ENCODE measurements around the gene GNAI3.
"Not testable (repeated sequence)": the region's sequence is repeated elsewhere in the genome, so short reads cannot be mapped to it uniquely, and the experiment has no call there.

GNAI3 gene

GRCh38 chr1:109659997-109660690 is 111.7 kb downstream of the GNAI3 start:
- DNase-seq (ENCODE audit: low read depth, low spot score): peak; percentile 55

DNA sequence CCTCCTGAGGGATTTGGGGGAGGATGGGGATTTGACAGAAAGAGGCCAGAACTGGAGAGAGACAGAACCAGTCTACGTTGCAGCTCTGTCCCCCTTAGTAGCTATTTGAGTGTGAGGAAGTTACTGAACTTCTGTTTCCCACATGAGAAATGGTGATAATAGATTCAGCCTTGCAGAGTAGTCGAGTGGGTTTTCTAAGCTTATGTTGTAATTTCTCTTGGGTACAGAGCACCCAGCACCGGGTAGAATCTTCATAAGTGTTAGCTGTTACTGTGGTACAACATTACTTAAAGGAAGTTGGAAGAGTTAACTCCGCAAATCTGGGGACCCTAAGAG is 112.2 kb downstream of the GNAI3 start:
- not testable (repeated sequence) for DNase-seq (ENCODE audit: low read depth, low spot score)

GRCh38 chr1:109661391-109661790 is 113.0 kb downstream of the GNAI3 start:
- DNase-seq (ENCODE audit: low read depth, low spot score): no peak

- DNase-seq (ENCODE audit: low read depth, low spot score): no peak
Observed at GRCh38 chr1:109664671-109665070, 116.3 kb downstream of the GNAI3 start.

DNA sequence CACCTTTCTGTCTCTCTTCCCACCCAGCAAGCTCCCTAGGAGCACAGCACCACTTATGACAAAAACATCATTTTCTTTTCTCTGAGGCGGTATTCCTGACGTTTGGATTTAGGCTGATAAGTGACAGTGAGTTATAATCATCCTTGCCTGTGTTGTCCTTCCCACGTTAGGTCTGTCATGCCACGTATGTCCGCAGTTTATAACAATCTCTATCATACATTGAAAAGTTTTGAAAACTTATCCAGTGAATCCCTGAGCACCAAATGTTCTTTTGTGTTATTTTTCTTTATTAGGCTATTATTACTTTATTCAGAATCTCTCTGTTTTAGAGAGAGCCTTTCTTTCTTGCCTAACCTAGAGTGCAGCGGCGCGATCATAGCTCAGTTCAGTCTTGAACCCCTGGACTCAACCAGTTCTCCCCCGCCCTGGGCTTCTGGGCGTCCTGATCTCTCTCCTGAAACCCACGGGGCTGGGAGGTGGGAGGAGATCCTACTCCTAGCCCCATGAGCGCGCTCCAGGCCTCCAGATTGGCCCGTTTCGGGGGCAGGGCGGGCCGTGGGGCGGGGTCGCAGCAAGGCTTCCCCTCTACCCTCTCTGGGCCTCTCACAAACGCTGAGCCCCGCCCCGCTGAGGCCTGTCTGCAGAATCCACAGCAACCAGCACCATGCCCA is 119.2 kb downstream of the GNAI3 start, which contains the start of gene GSTM2:
GSTM2 (plus strand) TSS at position 606 of the 671 bp plus-strand sequence; CDS start at position 665, 59 bp downstream.
- peak; percentile 95 for DNase-seq (ENCODE audit: low read depth, low spot score)

Measured in astrocyte of the hippocampus (primary cell).